Stimulated activated CD4-positive, alpha-beta T cell treated with anti-CD3 and anti-CD28 coated beads, Interleukin-4, amount 100 ng/mL, for 4 hours (primary cell): ENCODE results near the gene TRMU.
"Not testable (repeated sequence)": the region's sequence is repeated elsewhere in the genome, so short reads cannot be mapped to it uniquely, and the experiment has no call there.

Experiments used
- DNase-seq, 2 experiments: peaks; one replicate each; pipeline ENCODE4 v3.0.0-alpha.2; 2020

Gene TRMU

DNA sequence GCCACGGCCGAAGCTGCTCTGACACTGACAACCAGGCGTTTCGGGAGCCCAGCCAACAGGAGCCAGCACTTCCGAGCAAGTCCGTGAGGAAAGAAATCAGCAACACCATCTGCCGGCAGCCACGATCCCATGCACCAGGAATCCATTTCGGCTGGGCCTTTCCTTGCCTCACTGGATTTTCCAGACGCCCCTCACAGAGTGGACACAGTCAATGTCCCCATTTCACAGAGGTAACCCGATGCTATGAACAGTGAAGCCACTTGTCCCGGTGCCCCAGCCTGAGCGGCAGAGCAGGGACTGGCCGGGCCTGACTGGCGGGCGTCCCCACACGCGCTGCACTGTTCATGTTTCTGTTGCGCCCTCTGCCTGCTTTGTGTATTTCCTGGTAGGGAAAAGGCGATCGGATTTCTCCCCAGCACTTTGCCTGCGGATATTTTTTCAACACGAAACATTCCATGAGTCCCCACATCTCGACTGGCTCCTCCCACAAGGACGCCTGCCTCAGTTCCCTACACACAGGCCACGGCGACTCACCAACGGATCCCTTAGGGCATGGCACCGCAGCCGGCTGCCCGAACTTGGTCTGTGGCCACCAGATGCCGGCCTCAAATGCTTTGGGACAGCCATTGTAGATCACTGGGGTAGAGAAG, 55.3 kb downstream of the TRMU start:
- no peak for DNase-seq

DNA sequence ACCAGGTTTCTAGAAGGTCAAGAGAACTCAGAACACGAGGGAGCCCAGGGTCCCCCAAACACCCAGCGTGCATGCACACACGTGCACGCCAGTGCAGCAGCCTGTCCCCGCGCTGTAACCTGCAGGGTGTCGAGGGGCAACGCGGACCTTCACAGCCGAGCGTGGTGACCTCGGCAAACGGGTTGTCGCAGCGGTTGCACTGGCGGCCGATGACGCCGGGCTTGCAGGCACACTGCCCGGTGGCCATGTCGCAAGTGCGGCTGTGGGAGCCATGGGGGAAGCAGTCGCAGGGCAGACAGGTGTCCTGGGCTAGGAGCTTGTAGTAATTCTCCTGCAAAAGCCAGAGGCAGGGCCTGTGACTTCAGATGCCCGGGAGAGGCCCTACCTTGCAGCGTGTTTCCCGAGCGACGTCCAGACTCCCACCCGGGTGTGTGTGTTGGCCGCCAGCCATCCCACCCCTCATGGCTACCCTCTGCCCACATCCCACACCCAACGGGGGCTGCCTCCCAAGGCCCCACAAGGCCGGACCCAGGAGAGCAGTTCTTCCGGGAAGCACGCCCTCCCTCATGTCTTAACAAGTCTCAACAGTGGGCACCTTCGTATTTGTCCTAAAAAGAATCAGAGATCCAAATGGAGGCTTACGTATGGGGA, 56.1 kb downstream of the TRMU start:
- no peak for DNase-seq

DNA sequence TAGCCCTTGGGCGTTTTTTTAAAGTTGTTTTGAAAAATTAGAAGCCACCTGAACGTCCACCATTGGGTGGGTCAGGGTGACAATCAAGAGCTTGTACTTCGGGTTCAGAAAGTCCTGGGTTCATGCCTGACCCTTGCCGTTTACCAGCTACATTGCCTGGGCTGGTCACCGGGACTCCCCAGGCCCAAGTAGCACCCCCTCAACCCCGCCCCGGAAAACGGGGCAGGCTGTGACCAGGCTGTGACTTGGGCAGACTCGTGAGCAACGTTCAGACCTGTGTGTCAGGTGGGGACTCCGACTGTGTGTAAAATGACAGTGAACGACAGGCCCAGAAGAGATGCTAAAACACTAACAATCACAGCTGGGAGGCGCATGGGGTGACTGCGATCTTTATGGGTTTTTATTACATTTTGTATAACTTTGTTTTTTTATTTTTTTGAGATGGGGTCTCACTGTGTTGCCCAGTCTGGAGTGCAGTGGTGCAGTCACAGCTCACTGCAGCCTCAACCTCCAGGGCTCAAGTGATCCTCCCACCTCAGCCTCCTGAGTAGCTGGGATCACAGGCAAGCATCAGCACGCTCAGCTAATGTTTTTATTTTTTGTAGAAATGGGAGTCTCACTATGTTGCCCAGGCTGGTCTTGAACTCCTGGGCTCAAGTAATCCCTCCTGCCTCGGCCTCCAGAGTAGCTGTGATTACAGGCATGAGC, 56.8 kb downstream of the TRMU start:
- no peak for DNase-seq

DNA sequence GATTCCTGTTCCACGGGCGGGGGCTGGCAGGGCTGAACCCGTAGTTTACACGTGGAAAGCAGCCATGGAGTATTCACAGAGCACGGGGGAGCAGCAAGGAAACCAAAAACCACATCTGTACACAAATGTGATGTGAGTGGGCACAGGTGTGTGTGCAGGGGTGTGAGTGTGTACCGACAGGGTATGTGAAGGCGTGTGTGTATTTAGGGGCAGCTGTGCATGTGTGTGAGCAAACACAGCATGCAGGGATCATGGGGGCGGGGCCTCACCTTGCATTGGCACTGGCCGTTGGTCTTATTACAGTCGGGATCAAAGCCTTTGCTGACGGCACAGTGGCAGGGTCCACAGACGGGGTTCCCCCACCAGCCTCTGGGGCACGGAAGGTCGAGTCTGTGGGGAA, 58.4 kb downstream of the TRMU start:
- no peak for DNase-seq

DNA sequence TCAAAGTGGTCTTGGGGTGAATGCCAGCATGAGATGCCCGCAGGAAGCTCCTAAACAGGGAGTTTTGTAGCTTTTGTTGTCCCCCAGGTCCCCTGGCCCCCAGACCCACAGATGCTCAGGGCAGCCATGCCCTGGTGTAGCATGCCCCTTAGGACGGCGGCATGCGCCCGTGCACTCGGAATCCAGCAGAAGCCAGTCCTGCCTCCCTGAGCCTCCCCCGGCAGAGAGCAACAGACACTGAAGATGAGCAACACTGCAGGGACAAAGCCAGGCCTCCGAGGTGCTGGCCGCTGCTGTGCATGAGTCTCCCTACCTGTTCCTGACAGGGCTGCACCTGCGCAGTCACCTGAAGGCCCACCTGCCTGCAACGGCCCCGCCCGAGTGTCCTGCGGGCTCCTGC, 59.1 kb downstream of the TRMU start:
- no peak for DNase-seq

DNA sequence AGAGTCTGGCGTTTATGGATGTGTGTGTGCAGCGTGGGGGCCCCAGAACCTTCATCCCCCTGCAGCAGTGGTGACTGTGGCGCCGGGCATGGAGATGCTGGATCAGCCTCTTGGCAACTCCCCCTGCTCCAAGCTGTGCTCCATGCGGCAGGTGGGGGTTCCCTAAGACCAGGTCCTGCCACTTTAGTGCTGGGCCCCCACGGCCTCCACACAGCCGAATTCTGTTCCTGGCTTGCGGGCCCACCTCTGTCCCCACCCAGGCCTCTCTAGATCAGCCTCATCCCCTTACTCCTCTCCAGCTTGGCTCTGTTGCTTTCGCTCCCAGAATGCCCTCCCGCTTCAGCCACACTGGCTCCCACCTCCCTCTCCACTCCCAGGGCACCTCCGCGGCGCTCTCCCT, 59.6 kb downstream of the TRMU start:
- no peak for DNase-seq

DNA sequence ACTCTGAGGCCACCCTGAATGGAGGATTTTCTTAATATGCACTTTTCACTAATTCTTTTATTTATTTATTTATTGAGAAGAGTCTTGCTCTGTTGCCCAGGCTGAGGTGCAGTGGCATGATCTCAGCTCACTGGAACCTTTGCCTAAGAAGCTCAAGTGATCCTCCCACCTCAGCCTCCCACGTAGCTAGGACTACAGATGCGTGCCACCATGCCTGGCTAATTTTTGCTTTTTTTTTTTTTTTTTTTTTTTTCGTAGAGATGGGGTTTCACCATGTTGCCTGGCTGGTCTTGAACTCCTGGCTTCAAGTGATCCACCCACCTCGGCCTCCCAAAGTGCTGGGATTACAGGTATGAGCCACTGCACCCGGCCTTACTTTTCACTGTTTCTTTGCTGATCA, 61.5 kb downstream of the TRMU start:
- DNase-seq, result not testable (repeated sequence)

DNA sequence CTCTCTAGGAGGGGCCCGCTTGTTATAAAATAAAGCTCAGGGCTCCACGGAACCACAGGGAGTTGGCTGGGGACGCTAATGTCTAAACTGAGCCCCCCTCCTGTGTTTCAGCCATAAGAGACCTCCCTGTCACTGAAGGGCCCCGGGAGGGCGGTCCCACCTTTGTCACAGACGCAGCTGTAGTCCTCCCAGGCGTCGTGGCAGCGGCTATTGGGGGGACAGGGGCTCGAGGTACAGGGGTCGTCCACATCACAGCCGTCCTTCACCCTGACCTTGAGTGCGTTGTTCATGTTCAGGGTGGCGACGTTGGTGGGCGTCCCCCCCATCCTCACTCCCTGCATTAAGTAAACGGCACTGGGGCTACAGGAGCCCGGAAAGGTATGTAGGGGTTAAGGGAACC, 62.0 kb downstream of the TRMU start:
- no peak for DNase-seq

DNA sequence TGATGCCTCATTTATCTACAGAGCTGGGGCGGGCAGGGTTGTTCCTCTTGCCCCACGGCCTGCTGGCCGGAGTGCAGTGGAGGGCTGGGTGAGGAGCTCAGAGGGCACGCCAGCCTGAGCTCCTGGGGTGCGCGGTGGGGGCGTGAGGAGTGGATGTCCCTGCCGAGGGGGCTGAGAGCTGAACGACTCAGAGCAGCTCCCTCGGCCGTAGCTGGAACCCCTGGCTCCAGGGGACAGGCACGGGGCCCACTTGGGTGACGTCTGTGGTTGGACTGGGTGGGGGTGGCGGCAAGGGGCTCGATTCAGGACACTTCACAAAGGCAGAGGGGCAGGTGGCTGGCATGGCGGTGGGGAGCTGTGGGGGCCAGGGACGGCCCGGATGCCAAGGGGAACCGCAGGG, 62.4 kb downstream of the TRMU start:
- no peak for DNase-seq

DNA sequence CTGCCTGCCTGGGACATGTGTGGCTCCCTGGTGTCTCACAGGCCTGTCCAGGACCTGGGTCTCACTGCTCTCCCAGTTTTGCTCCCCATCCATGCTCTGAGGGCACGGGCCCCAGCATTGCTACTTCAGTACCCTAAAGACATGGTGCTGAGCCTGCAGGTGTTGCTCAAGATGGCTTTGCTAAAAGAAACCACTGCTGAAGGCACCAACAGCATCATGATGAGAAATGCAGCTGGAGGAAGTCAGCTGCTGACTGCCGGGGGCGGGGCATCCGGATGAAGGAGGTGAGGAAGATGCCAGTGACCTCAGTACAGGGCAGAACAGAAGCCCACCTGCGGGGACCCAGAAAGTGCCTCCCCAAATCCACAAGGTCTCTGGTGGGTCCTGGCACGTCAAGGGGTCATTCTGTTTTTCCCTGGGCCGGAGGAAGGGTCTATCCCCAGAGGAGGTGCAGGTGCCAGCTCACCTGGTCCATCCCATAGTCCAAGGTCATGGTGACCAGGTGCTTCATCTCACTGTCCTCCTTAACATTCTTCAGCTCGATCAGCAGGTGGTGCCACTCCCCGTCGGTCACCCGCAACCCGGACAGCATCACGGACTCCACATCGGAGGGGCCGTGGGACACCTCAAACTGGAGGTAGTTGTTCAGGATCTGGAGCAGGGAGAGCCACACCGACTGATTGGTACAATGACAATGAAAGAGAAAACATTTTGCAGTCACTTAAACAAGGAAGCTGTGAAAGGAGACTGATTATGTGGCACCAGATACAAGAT, 63.9 kb downstream of the TRMU start:
- no peak for DNase-seq

DNA sequence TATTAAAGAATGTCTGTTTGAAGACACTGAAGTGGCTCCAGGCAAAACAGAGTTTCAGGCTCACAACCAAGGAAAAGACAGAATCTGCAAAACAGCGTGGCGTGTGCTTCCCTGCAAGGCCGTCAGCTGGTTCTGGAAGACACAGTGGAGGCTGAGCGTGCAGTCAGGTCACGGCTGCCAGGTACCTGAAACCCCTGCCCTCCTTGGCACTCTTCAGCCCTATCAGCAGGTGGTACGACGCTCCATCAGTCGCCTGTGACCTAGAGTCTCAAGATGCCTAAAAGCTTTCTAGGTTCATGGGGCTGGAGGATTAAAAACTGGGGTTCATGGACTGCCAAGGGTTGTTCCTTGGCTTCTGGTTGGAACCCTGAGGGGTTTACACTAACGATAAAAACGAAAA, 65.9 kb downstream of the TRMU start:
- no peak for DNase-seq

DNA sequence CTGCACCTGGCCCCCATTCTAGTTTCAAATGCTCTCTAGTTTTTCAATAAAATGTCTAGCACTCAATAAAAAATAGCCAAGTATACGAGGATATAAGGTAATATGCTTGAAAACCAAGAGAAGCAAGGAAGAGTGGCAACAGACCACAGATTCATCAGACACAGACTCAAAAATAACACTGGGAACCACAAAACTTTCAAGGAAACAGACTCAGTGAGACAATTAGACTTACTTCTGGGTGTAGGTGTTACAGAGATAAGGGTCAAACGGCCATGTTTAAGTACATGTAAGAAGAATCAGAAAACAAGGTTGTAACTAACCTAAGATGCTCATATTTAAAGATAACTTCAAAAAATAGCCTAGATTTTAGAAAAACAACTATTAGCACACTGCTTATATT, 67.0 kb downstream of the TRMU start:
- DNase-seq, result no peak

DNA sequence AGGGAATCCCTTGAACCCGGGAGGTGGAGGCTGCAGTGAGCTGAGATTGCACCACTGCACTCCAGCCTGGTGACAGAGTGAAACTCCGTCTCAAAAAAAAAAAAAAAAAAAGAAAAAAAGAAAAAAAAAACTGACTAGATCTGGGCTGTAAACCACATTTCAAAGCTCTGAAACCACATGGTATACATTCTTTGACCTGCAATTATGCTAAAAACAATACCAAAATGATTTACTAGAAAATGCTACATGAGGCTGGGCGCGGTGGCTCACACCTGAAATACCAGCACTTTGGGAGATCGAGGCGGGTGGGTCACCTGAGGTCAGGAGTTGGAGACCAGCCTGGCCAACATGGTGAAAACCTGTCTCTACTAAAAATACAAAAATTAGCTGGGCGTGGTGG, 68.4 kb downstream of the TRMU start:
- DNase-seq, result not testable (repeated sequence)

DNA sequence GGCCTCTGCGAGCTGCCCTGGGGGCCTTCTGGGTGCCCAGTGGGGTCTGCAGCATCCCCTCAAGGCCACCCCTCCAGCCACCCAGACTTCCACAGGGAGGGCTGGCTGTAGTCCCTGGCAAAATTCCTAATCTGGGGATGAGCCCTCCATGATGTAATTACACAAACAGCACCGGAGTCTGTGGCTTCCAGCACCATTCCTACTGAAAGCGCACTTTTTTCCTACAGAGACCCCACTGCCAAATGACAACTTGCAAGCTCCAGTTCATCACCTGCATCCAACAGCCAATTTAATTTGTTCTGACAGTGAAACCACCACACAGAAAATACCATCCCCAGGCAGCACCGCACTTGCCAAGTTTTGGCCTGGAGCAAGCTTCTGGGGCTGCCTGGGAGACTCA, 70.4 kb downstream of the TRMU start:
- no peak for DNase-seq

DNA sequence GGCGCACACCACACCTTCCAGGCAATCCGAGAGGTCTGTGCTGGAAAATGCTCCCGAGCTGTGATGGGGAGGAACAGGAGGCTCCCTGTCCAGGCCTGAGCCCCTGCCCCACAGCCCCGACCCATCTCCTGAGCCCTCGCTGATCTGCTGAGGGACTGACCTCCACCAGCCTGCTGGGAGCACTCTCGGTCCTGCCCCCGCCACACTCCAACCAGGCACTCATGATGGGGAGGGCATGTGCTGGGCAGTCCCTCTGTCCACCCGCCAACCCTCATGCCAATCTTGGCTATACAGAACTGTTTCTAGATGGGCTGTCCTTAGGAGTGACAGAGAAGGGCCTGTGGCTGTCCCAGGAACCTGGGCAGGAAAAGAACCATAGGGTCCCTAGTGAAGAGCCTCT, 70.8 kb downstream of the TRMU start:
- DNase-seq, result no peak

DNA sequence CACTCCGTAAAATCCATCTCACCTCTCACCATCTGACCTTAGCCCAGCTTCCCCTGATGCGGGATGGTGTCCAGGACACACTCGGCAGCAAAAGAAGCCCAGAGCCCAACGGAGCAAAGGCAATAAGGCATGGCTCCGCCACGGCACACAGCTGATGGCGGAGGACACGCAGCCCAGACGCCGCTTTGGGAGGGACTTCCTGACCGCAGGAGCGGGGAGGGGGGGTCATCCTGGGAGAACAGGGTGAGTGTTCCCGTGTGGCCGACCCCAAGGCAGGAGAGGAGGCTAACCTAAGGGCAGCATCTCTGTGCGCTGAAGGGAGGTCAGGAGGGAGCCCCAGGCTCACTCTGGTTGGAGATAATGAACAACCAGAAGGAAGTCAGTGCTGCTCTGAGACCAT, 71.3 kb downstream of the TRMU start:
- no peak for DNase-seq
